C1 segment of cervical spinal cord (tissue), 14 donors: ENCODE data around the gene OR5K2.

Experiments
- DNase-seq, 14 donors: peaks; one replicate each; lab custom pipeline; 2025; lab: John Stamatoyannopoulos, UW

The OR5K2 gene

DNA sequence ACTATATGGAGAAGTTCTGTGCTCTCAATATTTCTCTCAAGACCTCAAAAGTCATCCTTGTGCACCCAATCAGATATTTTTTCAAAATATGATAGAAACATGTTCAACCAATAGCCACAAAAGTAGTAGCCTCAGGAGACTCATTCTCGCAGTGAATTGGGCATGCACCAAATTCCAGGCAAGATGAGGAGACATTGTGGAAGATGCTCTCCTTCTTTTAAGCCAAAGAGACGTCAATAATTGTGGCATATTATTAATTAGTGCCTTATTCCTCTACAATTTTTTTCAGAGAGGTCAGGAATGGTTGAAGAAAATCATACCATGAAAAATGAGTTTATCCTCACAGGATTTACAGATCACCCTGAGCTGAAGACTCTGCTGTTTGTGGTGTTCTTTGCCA lies at the start of gene OR5K2:
TSS of gene OR5K2 (plus strand) at position 301 of the 400 bp plus-strand sequence. CDS start at position 301, 0 bp downstream.
- DNase-seq, result no peak

DNA sequence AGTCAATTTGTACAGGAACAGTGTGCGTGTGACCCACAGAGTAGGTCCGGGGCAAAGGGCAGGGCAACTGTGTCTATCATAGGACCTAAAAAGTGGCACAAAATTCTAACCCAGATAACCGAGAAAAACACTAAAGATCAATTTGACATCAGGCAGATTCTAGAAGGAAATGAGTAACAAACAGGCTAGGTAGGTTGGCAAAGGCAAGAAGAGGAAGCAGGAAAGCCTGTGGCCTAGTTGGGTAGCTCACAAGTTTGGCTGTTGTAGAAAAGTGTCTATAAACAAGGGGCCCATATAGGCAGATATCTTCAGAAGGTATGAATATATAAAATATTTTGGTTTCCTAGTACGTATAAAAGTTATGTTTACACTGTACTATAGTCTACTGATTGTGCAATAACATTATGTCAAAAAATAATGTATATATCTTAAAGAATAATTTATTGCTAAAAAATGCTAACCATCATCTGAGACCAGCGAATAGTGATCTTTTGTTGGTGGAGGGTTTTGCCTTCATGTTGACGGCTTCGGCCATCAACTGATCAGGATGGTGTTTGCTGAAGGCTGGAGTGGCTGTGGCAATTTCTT lies 47.8 kb upstream of the OR5K2 start:
- no peak for DNase-seq

DNA sequence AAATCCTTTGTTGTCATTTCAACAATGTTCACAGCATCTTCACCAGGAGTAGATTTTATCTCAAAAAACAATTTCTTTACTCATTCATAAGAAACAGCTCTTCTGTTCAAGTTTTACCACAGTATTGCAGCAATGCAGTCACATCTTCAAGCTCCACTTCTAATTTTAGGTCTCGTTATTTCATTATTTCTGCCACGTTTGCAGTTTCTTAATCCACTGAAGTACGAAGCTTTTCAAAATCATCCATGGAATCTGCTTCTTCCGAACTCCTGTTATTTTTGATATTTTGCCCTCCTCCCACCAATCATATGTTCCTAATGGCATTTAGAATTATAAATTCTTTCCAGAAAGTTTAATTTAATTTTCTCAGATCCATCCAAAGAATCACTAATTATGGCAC lies 47.1 kb upstream of the OR5K2 start:
- no peak for DNase-seq

DNA sequence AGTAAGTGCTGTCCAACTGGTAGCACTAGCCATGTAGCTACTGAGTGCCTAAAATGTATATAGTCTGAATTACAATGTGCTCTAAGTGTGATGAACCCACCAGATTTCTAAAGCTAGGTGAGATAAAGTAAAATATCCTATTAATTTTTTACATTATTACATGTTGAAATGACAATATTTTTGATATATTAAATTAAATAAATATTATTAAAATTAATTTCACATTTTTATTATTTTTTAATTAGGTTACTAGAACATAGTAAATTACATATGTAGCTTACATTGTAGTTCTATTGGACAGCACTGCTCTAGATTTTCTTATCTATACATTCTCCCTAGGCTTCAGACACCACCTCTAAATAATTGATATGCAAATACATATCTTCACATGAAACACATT lies 43.7 kb upstream of the OR5K2 start:
- no peak for DNase-seq

DNA sequence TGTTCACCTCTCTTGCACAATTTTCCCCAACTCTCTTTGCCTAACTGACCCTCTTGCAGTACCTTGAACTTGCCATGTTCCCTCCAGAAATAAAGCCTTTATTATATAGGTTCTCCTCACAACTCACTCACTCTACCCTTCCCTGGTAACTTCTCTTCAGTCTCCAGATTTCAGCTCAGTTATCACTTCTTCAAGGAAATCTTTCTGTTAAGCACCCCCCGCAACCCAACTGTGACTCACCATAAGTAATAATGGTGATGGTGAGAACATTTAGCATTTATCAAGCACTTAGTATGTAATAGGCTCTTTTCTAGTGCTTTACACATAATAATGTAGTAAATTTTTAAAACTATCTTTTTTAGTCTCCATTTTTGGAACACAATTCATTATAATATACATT lies 42.6 kb upstream of the OR5K2 start:
- no peak for DNase-seq

DNA sequence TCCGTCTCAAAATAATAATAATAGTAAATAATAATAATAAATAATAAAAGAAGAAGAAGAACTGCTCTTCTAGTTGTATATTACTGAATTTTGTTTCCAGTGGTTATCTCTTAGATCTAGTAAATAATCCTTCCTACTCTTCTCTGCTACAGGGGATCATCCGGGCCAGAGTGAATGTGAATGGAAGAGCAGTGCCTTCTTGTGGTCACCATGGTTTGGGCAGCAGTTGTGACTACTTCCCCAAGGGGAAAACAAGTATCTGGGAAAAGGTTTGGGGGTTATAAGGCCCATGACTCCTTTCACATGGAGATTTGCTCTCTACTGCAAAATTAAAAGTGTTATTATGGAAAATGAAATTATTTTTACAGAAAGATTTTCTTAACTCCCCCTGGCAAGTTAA lies 39.9 kb upstream of the OR5K2 start:
- no peak for DNase-seq

DNA sequence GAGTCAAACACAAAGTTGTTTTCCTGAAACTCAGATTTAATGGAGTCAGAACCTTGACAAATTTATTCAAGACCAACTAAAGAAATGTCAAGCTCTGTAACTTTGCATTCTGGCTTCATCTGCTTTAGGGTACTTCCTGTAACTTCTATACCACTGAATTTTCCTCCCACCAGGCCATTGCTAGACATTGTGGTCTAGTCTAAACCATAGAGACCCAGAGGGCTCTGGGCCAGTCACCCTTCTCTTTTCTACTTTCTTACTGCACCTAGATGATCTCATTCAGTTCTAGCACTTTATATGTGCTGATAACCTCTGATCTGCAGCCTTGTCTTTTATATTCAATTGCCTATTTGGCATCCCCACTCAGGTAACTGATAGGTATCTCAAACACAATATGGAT lies 37.3 kb upstream of the OR5K2 start:
- no peak for DNase-seq

DNA sequence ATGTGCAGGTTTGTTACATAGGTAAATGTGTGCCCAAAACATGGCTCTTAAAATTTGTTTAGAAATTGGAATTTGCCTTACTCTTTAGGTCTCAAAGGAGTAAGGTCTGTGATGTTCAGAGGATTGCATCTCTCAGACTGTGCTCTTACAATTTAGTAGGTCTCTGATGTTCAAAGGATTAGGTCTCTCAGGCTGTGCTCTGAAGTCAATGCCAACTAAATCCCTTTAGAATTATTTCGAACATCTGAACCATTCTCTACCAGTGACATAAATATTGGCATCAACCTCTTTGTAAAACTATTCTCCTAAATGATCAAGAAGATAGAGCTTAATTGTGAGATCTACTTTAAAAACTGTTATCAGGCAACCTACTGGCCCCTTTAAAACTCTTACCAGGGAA lies 34.6 kb upstream of the OR5K2 start, which contains the start of gene OR5K1:
TSS of gene OR5K1 (plus strand) at position 301 of the 400 bp plus-strand sequence. CDS start 6,376 bp downstream, outside the sequence.
- DNase-seq, result no peak

DNA sequence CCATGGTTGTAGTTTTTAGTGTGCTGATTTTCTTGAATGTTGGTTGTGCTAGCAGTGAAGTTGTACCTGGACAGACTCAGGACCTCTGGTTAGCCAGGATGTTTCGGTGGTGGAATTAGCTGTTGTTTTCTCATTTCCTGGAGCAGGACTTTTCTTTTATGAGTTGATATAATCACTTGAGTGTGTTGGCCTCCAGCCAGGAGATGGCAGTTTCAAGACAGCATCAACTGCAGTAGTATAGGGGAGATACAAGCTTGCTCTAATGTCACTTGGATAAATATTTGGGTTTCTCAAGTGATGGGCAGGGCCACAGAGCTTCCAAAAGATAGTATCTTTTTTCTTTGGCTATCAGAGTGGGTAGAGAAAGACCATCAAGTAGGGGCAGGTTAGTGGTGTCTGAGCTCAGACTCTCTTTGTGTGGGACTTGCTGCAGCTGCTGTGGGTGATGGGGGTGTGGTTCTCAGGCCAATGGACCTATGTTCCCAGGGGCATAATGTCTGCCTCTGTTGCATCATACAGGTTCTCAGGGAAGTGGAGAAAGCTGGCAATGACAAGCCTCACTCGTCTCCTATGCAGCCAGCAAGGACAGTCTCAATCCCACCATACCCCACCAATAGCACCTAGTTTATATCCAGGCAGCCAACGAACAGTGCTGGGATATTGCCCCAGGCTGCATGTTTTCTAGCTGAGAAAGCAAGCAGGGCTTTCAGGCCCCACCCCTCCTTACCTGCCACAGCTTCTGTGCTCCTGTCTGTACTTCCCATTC lies 14.6 kb upstream of the OR5K2 start:
- no peak for DNase-seq

DNA sequence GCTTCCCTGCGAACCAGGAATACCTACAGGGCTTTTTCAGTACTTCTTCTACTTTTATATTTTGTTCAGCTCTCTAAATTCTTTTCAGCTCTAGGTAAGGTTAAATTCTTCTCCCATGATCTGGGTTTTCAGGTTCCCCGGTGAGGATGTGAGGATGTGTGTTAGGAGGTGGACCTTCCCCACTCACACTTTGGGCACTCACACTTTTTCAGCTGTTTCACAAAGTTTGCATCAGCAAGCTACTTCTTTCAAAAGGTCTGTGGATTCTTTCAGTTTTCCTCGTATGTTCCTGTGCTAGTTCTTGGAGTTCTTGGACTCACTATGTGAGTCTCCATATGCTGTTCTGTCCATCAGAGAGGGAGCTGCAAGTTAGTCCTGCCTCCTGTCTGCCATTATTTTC lies 13.9 kb upstream of the OR5K2 start:
- DNase-seq, result no peak

DNA sequence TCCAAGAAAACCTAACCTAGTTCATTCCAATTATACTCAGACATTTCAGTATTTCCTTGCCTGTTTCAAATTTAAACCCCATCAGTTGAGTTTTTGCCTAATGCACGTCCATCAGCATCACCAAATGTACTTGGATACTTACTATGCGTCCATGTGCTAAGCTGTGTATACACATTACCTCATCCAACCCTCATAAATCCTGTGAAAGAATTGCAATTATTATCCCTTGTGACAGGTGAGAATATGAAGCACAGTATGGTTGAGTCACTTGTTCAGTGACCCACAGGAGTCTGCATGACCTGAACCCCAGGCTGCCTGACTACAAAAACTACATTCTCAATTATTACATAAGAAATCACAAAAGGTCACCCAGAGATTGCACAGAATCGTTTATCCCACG lies 2.5 kb downstream of the OR5K2 start:
- no peak for DNase-seq

DNA sequence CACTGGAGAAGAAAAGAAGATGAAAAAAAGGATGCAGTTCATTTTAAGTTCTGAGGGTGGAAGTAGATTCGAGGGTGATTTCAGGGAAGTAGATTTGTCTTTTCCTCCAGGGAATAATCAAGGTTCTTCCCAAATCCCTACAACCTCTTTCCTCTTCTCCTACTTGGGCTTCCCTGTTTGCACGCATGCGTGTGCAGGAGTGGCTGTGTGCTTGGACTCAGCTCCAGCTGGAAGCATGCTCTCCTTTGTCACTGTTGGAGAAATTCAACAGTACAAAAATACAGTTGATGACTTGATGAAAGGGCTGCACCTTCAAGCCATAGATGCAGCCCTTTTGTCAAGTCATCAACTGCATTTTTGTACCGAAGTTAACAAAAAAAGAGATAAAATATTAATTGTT lies 3.8 kb downstream of the OR5K2 start:
- DNase-seq, result peak in 1 of 14 donors; percentile 11

DNA sequence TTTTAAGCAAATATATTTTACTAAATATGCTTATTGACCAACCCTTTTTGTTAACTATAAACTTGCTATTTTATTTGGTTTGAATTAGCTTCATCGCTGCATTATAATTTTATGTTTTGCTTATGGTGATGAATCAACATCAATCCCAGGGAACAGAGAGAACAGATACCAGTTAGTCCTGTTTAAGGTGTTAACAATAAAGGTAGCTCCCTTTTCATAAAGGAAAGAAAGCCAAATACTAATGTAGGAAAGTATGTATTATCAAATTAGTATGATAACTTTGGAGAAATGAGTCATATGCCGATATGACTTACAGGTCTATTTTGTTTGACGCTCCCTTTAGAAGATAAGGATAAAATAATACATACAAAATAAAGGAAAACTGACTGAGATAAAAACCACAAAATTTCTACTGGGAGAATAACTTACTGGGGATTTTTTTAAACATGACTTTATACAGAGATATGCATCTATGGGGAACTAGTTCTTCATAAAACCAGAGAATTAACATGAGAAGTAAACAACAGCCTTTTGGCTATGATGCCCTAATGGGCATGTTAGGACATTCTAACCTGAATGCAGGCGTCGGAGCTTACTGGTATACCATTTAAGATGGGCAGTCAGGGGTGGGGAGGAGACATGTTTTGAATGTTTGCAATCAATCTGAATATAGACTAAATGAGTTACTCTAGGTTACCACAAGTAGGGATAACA lies 4.5 kb downstream of the OR5K2 start:
- DNase-seq, result no peak

DNA sequence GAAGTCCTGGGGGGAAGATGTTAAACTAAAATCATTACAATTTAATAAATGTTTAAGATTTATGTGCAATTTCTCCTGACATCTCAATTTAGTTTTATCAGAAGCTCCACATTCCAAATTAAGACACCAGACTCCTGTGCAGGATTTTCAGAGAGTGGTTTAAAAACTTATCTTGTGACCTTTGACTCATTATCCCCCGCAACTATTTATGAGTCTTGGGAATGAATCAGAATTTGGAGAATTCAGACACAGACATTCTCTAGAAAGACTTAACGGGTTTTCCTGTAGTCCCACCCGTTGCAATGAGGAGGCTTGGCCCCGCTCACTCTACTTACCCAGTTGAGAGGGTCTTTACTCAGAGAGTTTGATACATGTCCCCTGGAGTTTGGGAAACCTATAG lies 7.1 kb downstream of the OR5K2 start:
- DNase-seq, result no peak

DNA sequence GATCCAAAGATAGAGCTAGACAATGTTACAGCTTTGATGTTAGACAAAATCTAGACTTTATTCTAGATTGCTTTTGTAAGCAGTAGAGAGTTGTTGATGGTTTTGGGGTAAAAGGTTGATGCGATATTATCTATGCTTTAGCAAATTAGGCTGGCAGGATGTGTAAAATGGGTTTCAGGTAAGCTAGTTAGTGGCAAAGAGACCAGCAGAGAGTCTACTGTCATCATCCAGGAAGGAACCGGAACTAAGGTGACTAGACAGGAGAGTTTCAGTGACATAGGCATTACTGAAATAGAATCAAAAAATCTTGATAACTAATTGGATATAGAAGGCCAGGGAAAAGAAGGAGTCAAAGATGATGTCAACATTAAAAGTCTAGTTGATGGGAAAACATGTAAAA lies 11.1 kb downstream of the OR5K2 start:
- DNase-seq, result no peak

DNA sequence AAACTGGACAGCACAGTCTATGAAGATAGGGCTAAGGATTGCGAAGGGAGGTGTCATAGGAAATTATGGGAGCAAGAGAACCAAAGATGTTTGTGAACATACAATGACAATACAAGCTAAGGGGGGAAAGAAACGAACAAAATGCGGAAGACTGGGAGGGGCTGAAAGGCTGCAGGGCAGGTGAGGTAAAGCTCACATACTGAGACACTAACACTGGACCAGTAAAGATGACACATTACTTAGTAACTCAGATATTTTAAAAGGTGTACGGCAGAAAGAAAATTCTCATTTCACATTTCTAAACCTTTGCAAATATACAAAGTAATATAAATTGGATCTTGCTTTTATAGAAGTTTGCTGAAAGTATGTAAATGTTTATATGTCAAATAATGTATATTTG lies 15.1 kb downstream of the OR5K2 start:
- peak in 1 of 14 donors; percentile 13 for DNase-seq

DNA sequence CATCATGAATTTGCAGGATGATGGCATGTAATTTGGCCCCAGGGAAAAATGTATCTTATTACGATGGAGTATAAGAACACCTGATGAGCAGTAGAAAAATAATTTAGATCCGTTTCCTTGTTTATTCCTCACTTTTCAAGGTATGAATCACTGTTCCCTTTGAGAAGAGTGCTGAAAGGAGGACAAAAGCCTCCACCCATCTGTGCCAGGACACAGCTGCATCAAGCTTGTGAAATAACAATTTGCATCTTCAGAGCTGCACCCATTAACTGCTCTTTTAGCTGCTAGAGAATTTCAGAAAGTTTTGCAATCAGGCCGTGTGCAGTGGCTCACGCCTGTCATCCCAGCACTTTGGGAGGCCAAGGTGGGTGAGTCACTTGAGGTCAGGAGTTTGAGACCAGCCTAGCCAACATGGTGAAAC lies 15.6 kb downstream of the OR5K2 start:
- peak in 1 of 14 donors; percentile 21 for DNase-seq

DNA sequence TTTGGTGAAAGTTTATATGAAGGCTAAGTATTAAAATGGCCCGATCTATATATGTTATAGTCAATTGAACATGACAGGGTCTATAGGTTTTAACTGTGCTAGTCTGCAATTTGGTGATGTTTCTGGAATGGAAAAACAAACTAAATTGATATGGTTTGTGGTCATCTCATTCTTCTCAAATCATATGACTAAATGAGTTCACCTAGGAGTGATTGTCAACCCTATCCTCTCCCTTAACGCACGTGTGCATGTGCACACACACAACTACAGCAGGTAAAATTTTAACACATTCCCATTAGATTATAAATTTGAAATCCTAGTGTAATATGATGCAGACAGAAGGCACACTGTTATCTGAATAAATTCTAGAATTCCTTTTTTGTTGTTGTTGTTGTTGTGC lies 16.3 kb downstream of the OR5K2 start:
- DNase-seq, result no peak

DNA sequence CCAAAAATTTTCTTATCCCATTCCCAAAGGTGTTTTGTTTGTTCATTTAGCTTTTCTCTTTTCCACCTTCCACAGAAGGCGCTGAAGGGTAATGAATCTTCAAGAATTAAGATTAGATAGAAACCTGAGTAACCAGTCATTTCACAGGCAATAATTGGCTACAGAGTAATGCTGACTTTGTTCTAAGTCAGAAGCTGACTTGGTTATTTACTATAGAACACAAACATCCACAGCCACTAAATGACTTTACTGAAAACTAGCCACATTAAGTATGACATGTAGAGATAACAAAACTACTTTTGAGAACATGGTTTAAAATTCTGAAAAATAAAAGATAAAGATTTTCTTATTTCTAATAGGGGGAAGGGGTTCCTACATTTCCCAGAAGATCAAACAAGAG lies 17.5 kb downstream of the OR5K2 start:
- DNase-seq, result no peak

DNA sequence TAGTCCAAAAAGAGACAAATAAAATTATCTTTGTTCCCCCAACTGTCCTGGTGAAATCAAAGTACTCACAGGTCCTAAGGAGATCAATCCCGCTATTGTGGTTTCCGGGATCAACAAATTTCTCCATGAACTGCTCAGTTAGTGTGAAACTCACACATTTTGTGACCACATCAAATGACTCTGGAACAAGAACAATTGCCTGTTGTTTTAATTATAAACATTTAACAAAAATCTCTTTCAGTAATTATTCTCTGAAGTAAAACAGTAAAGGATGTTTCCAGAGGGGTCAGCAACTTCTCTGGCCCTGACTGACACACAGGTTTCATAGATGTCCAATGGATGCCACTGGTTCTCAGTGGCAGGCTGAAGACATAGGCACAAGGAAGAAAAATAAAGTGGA lies 21.3 kb downstream of the OR5K2 start:
- peak in 6 of 14 donors; percentile 11 to 41 (median 25) for DNase-seq

DNA sequence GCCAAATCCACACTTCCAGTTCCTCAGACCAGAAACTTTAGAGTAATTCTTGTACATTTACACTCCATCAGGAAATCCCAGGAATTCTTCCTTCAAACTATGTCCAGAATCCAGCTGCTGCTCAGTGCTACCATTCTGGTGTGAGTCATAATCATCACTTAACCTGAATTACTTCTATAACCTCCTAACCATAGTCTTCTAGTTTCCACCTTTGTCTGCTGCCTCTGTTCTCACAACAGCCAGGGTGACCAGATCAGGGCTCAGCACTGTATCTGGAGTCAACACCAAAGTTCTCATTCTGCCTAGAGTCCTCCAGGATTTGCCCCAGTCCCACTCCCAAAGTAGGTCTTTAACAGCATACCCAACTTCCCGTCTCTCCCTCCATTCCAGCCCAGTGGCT lies 21.9 kb downstream of the OR5K2 start:
- DNase-seq, result peak in 4 of 14 donors; percentile 4 to 38 (median 12)

DNA sequence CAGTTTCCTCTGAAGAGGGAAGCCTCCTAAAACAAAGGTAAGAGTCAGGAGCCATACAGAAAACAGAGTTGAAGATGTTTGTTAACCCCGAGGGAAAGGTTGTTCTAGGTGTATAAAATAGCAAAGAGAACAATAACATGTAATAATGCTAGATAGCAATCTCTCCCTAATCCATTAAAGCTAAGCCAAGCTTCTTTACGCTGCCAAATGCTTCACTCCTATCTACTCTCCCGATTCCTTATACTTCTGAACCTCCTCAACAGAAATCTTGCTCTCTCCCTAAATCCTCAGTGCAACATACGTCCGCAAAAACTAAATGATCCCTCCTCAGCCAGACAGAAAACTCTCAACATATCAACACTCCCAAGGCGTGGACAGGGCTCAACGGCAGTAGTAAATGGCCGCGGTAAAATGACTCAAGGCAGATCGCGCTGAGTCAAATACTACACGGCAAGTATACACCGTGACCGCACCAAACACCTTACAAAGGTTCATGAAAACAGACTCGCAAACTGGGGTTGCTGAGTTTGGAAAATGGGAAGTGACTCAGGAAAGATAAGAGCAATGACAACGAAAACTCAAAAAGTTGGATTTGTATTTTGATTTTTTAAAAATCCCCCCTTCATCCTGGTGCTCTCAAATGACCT lies 24.5 kb downstream of the OR5K2 start:
- DNase-seq, result peak in 5 of 14 donors; percentile 33 to 63 (median 52)
